Inferior parietal cortex (tissue), 1 donor: ENCODE data around the gene ACOX2.

Experiments
- DNase-seq: peaks from one replicate; pipeline ENCODE4 v3.0.0-alpha.2; 2016; ENCODE audit errors: extremely low spot score

ACOX2 gene

GRCh38 chr3:58508437-58508836 is 28.6 kb downstream of the ACOX2 start:
- no peak for DNase-seq

GRCh38 chr3:58507356-58508078 is 29.5 kb downstream of the ACOX2 start:
- DNase-seq = no peak

GRCh38 chr3:58502872-58503271 is 34.1 kb downstream of the ACOX2 start:
- no peak for DNase-seq

- peak; percentile 65 for DNase-seq
Measured at GRCh38 chr3:58497097-58497496, 39.9 kb downstream of the ACOX2 start.

- no peak for DNase-seq
Measured at GRCh38 chr3:58496206-58496857, 40.7 kb downstream of the ACOX2 start.

GRCh38 chr3:58495101-58495500 is 41.9 kb downstream of the ACOX2 start:
- DNase-seq = no peak

- DNase-seq = no peak
Measured at GRCh38 chr3:58494107-58494506, 42.9 kb downstream of the ACOX2 start.

GRCh38 chr3:58492494-58492905 is 44.5 kb downstream of the ACOX2 start:
- DNase-seq = peak; percentile 39

- DNase-seq = peak; percentile 85
Measured at GRCh38 chr3:58491506-58492402, 45.2 kb downstream of the ACOX2 start, which contains the start of gene KCTD6. TSS of gene KCTD6 (plus strand) at chr3:58492096. CDS start at chr3:58498756, 6,660 bp downstream.

- DNase-seq = no peak
Measured at GRCh38 chr3:58490860-58491501, 46.0 kb downstream of the ACOX2 start.

GRCh38 chr3:58488967-58489366 is 48.0 kb downstream of the ACOX2 start:
- no peak for DNase-seq

GRCh38 chr3:58487140-58487886 is 49.7 kb downstream of the ACOX2 start:
- DNase-seq = peak; percentile 36

- no peak for DNase-seq
Measured at GRCh38 chr3:58485801-58486435, 51.1 kb downstream of the ACOX2 start.

GRCh38 chr3:58484722-58485069 is 52.3 kb downstream of the ACOX2 start:
- DNase-seq = no peak

- DNase-seq = no peak
Measured at GRCh38 chr3:58484045-58484721, 52.8 kb downstream of the ACOX2 start.

- no peak for DNase-seq
Measured at GRCh38 chr3:58482917-58483636, 53.9 kb downstream of the ACOX2 start.

GRCh38 chr3:58480309-58480708 is 56.7 kb downstream of the ACOX2 start:
- DNase-seq = no peak

GRCh38 chr3:58478781-58479180 is 58.2 kb downstream of the ACOX2 start:
- no peak for DNase-seq

GRCh38 chr3:58474967-58475578 is 61.9 kb downstream of the ACOX2 start:
- DNase-seq = no peak
